NCI-H1105 (cell line): ENCODE measurements around the gene TGIF2.

Source experiments
- DNase-seq: peaks from one replicate; lab custom pipeline; 2025; lab: John Stamatoyannopoulos, UW

The TGIF2 gene

GRCh38 chr20:36573103-36573797 lies at the start of gene TGIF2:
Gene TGIF2, plus strand, starts transcription at chr20:36573597. Its CDS starts 5,178 bp downstream, at chr20:36578775.
- DNase-seq: peak; percentile 36

GRCh38 chr20:36525620-36526365 lies 47.6 kb upstream of the TGIF2 start:
- no peak for DNase-seq

GRCh38 chr20:36526521-36527011 lies 46.8 kb upstream of the TGIF2 start:
- no peak for DNase-seq

DNA sequence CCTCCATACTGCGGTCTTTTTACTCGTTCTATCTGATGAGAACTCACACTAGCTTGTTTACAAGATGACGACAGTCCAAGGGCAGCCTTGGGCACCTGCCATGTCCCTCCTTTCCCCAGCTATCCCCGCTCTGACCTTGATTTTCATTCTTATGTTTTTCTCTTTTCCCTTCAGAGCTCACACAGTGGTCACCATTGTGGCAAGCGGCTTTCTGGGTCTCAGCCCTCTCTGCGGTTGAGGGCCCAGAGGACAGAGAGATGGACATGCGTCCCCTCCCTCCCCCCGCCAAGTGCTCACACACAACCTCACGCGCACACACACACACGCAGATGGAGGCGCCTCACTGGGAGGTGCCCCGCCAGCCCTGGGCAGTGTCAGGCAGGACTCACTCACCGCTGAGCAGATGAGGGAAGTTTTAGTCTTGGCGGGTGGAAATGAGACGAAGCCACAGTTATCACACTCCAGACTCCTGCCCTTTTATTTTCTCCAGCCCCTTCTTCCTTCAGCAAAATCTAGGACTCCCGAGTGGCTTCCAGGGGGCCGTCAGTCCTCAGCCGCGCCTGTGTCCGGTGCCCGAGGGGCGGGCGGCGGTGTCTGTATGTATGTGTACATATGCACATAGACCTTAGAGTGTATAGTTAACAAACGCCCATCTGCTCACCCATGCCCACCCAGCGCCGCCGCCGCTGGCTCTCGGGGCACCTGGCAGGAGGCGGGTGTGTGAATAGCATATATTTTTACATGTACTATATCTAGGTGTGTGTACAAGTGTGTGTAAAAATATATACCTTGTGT lies 45.9 kb upstream of the TGIF2 start:
- no peak for DNase-seq

- no peak for DNase-seq
These were observed 45.1 kb upstream of the TGIF2 start for GRCh38 chr20:36528176-36528874.

GRCh38 chr20:36528875-36529417 lies 44.5 kb upstream of the TGIF2 start:
- no peak for DNase-seq

DNA sequence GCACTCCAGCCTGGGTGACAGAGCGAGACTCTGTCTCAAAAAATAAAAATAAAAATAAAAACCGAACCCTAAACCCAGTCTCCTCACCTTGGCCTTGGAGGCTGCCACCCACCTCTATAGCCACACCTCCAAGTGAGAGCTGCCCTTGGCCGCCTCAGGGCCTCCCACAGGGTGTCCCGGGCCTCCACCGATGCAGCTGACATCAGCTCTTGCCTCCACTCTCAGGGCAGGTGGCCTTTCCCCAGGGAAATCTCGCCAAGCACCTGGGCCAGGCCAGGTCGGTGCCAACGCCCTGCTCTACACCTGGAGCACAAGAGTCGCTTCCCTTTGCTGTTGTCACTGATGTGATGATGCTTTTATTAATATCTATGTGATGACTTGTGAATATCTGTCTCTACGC lies 41.0 kb upstream of the TGIF2 start:
- peak; percentile 12 for DNase-seq

- no peak for DNase-seq
These were observed 40.6 kb upstream of the TGIF2 start for GRCh38 chr20:36532822-36533221.

DNA sequence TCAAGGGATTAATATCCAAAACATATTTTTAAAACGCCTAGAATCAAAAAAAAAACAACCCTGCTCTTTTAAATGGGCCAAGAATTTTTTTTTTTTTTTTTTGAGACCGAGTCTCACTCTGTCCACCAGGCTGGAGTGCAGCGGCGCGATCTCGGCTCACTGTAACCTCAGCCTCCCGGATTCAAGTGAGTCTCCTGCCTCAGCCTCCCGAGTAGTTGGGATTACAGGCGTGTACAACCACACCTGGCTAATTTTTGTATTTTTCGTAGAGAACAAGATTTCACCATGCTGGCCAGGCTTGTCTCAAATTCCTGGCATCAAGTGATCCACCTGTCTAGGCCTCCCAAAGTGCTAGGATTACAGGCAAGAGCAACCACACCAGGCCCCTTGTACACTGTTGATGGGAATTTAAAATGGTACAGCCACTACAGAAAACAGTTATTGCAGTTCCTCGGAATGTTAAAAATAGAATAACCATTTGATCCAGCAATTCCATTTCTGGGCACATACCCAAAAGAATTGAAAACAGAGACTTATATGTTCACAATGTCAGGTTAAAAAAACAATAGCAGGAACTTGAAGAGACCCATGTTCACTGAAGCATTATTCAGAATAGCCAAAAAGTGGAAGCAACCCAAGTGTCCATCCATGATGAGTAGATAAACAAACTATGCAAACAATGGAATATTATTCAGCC lies 35.2 kb upstream of the TGIF2 start:
- DNase-seq: no peak

GRCh38 chr20:36540551-36541211 lies 32.7 kb upstream of the TGIF2 start:
- DNase-seq: no peak

DNA sequence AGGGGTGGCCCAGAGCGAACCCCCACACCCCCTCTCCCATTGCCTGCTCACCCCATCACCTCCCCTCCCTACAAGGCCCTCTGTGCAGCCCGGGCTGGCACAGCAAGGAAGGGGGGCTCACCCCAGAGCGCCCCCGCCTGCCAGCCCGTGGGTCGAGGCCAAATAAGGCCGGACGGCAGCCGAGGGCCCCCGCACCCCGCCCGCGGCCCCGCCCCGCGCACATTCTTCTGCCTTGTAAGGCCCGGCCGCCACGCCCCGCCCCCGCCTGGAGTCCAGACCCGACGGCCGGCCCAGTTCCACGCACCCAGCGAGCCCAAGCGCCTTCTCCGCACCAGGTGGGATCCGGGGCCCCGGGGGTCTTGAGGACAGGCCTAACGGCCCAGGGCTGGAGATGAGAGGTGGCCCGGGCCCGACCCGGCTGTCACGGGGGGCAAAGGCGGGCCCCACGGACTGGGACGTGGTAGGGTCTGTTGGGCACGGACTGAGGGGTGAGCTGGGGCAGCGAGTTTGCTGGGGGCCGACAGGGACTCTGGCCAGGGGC lies 32.1 kb upstream of the TGIF2 start, which contains the start of gene MYL9:
TSS of gene MYL9 (plus strand) at position 293 of the 541 bp plus-strand sequence. CDS start 3,366 bp downstream, outside the sequence.
- no peak for DNase-seq

DNA sequence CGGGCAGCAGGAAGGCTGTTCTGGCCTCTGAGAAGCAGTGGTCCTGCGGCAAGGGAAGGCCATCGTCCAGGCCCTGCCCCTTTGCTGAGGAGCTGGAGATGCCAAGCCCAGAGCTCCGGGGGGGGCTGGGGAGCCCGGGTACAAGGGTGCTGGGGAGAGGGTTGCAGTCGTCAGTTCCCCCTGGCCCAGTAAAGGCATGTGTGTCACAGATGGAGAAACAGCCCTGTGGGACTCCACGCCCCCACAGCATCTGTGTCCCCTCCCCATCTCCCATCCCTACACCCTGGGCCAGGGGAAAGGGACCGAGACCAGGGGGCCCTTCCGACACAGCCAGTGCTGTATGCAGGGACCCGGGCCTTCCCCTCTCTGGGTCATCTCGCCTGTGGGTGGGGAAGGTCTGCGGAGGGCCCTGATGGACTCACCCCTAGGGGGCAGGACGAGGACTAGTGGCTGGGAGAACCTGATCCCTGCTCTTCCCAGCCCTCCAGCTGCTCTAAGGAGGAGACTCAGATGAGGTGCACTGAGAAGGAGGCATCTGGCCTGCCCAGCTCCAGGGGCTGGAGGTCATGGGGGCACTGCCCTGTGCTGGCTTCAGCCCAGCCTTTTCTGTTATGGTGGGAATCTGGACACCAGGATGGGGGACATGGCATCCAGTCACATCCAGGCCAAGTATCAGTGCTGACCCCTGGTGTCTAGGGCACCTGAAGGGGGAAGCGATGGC lies 31.5 kb upstream of the TGIF2 start:
- no peak for DNase-seq

DNA sequence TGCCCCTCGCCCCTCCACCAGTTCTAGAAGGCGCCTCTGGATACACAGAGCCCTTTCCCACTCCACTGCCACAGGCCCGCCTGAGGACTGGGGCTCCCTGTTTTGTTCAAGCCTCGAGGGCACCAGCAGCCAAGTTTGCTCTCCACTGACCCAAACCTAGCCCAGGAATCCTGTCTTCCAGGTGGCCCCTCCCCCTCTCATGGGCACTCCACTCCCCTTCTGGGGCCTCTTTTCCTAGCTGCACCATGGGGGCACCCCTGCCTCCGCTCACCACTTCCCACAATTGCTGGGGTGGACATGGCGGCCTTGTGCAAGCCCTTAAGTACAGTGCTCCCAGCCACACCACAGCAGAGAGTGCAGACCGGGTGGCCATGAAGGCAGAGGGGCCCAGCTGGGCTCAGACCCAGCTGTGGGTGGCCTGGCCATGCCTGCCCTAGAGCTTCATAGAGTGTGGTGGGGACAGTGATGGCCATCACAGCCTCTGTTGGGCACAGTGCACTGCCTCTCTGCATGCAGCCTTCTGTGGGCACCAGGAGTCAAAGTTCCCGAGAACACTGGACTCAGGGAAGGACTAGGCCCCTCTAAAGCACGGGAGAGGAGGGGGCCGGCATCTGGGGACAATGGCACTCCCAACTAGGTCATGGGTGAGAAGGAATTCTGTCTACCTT lies 30.7 kb upstream of the TGIF2 start:
- DNase-seq: no peak

DNA sequence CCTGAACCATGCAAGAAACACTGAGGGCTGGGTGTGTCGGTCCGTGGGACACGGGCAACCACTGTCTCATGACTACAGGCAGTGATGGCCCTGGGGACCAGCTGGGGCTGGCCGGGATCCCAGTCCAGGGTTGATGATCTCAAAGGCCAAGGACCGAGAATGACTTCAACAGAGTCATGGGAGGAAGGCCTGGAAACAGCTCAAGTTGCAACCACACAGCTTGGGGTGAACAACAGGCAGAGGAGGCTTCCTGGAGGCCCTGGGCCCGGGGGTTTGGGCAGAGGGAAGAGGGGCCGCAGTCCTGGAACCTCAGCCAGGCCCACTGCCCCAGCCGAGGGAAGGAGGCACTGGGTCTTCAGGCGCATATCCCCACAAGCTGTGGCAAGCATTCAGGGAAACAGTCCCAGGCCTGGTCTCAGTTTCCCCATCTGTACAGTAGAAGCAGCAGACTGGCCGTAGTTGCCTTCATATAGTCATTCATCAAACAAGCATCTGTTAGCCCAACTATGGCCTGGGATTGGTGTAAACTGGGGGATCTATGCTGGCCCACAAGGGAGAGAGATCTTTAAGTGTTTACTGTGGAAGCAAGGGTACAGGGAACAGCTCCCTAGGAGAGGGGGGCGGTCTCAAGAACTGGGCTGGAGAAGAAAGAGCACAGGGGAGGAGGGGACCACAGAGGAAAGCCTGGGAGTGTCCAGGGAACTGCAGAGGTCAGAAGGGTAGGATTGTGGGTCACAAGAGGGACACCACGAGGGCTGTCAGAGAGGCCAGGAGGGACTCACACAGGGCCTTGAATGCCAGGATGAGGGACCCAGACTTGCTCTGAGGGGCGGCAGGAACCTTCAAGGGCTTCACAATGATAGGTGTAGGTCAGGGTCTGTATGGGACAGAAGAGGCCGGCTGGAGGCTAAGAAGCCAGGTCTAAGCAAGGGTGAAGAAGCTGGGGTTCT lies 29.9 kb upstream of the TGIF2 start:
- DNase-seq: no peak

GRCh38 chr20:36544134-36545018 lies 29.0 kb upstream of the TGIF2 start:
- no peak for DNase-seq

DNA sequence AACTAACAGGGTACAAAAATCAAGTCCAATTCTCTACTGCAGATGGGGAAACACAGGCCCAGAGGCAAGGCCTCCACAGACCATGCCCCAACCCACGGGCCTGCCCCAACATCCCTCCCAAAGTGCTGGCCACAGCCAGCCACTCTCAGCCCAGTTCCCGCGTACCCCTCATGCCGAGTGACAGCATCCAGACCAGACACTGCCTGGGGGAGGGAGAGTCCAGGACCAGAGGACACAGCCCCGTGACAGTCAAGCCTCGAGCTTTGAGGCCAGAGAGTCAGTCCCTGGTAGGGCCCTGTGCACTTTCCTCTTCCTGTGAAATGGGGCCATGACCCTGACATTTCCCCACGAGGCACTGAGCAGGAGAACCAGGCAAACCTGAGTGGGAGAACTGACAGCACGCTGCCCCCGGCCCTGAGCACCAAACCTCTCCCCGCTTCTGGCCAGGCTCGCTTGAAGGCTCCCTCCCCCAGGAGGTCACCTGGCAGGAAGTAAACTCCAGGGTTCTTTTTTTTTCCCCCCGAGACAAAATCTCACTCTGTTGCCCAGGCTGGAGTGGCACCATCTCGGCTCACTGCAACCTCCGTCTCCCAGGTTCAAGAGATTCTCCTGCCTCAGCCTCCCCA lies 27.2 kb upstream of the TGIF2 start:
- no peak for DNase-seq
